ENCODE results near the gene FBXO40.

- TF ChIP-seq POLR2A (IDR thresholded peaks at IDR 0.05) (no peak), CTCF (IDR thresholded peaks at IDR 0.05) (no peak)
Observed at GRCh38 chr3:121566773-121567172, 26.4 kb upstream of the FBXO40 start.

All from right lobe of liver (tissue), 4 donors.